ENCODE data around the gene CACNA1D.

GRCh38 chr3:53526704-53527055 lies 32.3 kb downstream of the CACNA1D start:
- TF ChIP-seq CTCF (IDR thresholded peaks at IDR 0.05) (no peak), POLR2A (IDR thresholded peaks at IDR 0.05; ENCODE audit: low read depth) (no peak)

Data from esophagus muscularis mucosa (tissue), 3 donors.